ENCODE results near the gene IGFL4. TPM values are rescaled to one million over a fixed set of nuclear protein-coding genes. Genes with fewer than 3 reads are reported as not detected.

Gene IGFL4
- total and polyA plus RNA-seq, 2 donors from 2014 or later, result not detected

DNA sequence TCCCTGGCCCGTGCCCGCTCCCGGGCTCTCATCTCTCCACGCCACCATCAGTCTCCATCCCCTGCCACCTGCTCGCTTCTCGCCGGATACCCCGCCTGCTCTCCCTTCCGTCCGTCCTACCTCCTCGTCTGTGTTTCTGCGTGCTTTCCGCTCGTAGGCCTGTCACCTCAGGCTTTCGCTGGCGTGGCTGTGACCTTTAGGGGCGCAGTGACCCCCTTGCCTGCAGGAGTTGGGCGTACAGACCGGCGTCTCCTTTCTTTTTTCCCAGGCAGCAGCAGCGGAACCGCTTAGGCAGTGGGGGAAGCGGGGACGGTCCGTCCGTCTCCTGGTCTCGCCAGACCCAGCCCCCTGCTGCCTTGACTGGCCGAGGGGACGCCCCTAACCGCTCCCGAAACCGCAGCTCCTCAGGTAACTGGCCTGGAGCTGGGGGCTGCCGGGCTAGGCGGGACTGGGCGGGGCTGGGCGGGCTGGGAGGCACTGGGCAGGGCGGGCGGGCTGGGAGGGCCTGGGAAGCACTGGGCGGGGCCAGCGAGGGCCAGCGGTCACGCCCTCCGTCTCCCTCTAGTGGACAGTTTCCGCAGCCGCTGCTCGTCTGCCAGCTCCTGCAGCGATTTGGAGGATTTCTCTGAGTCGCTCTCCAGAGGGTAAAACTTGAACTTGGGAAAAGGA, 24.2 kb downstream of the IGFL4 start:
- no peak for FAIRE-seq
- H3K27ac ChIP-seq (ENCODE audit: low read depth in 2 of 2, low read length in 2 of 2), result no peak overlapping the region

GRCh38 chr19:46015687-46016425, 24.9 kb downstream of the IGFL4 start:
- intact Hi-C loops (cut with DNase I), result no loop called here
- FAIRE-seq, result no peak

More for the DNA sequence above, 24.2 kb downstream of the IGFL4 start:
- Histone ChIP-seq H3K9ac (ENCODE audit: low read length in 3 of 3) (peak overlapping the region in 1 of 3 donors; percentile 65), H3K4me1 (ENCODE audit: control insufficient read depth in 2 of 3, insufficient read depth in 2 of 3, low read depth in 1 of 3, low read length in 3 of 3) (peaks cover 0 to 16% (median 0%) of the 10 kb centered on the region in 3 donors), H3K27me3 (ENCODE audit: control insufficient read depth, insufficient read depth, low read length) (peaks cover 7% of the 10 kb centered on the region), H3K4me3 (ENCODE audit: low read length in 3 of 3) (peak overlapping the region; percentile 44 to 77 (median 65)), H3K36me3 (ENCODE audit: control insufficient read depth in 2 of 3, insufficient read depth in 3 of 3, low read length in 3 of 3) (no peaks in the 10 kb centered on the region), H3K9me3 (ENCODE audit: control insufficient read depth in 2 of 3, insufficient read depth in 1 of 3, low read length in 3 of 3) (no peaks in the 10 kb centered on the region)
- intact Hi-C loops (cut with DNase I), result no loop called here
- peak; percentile 83 for TF ChIP-seq CTCF (IDR thresholded peaks at IDR 0.05; ENCODE audit: borderline replicate concordance, extremely low read depth, insufficient read depth)
- peak; percentile 88 to 91 (median 90) for DNase-seq

DNA sequence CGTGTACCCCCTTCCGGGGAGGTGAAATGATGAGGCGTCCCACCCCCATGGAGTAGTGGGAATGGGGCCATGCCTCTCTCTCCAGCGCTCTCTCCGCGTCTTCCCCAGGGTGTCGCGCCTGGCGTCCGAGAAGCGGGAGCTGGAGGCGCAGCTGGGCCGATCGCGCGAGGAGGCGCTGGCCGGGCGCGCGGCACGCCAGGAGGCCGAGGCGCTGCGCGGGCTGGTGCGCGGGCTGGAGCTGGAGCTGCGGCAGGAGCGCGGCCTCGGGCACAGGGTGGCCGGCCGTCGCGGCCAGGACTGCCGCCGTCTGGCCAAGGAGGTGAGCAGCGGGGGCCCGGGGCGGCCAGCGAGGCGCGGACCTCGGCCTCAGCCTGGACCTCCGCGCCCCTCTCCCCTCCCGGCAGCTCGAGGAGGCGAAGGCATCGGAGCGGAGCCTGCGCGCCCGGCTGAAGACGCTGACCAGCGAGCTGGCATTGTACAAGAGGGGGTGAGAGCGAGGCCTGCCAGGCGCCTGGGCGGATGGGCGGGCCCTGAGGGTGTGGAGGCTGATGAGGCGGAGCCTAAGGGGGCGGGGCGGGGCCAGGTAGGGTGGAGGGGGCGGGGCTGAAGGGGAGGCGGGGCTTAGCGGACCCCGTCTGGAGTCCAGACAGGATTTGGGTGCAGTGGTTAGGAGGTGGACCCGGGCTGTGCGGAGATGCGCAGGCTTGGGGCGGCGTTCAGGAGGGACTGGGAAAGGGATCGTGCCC, 25.7 kb downstream of the IGFL4 start:
- Histone ChIP-seq H3K9me3 (ENCODE audit: control insufficient read depth in 2 of 3, insufficient read depth in 1 of 3, low read length in 3 of 3) (no peaks in the 10 kb centered on the region), H3K27me3 (ENCODE audit: control insufficient read depth, insufficient read depth, low read length) (peaks cover 7% of the 10 kb centered on the region), H3K27ac (ENCODE audit: low read depth in 2 of 2, low read length in 2 of 2) (no peak overlapping the region), H3K36me3 (ENCODE audit: control insufficient read depth in 2 of 3, insufficient read depth in 3 of 3, low read length in 3 of 3) (no peaks in the 10 kb centered on the region), H3K4me3 (ENCODE audit: low read length in 3 of 3) (peak overlapping the region in 1 of 3 donors; percentile 39), H3K4me1 (ENCODE audit: control insufficient read depth in 2 of 3, insufficient read depth in 2 of 3, low read depth in 1 of 3, low read length in 3 of 3) (peaks cover 0 to 16% (median 0%) of the 10 kb centered on the region in 3 donors), H3K9ac (ENCODE audit: low read length in 3 of 3) (peak overlapping the region in 1 of 3 donors; percentile 35)
- intact Hi-C loops (cut with DNase I), result no loop called here
- no peak for TF ChIP-seq CTCF (IDR thresholded peaks at IDR 0.05; ENCODE audit: borderline replicate concordance, extremely low read depth, insufficient read depth)
- no peak for FAIRE-seq
- peak; percentile 83 to 92 (median 89) for DNase-seq

More at GRCh38 chr19:46015687-46016425, 24.9 kb downstream of the IGFL4 start:
- Histone ChIP-seq H3K27me3 (ENCODE audit: control insufficient read depth, insufficient read depth, low read length) (peaks cover 7% of the 10 kb centered on the region), H3K4me1 (ENCODE audit: control insufficient read depth in 2 of 3, insufficient read depth in 2 of 3, low read depth in 1 of 3, low read length in 3 of 3) (peaks cover 0 to 16% (median 0%) of the 10 kb centered on the region in 3 donors), H3K9ac (ENCODE audit: low read length in 3 of 3) (peak overlapping the region in 1 of 3 donors; percentile 24), H3K36me3 (ENCODE audit: control insufficient read depth in 2 of 3, insufficient read depth in 3 of 3, low read length in 3 of 3) (no peaks in the 10 kb centered on the region), H3K9me3 (ENCODE audit: control insufficient read depth in 2 of 3, insufficient read depth in 1 of 3, low read length in 3 of 3) (no peaks in the 10 kb centered on the region), H3K27ac (ENCODE audit: low read depth in 2 of 2, low read length in 2 of 2) (no peak overlapping the region), H3K4me3 (ENCODE audit: low read length in 3 of 3) (peak overlapping the region in 2 of 3 donors; percentile 65 to 77)
- peak in 1 of 5 donors; percentile 63 for DNase-seq
- TF ChIP-seq CTCF (IDR thresholded peaks at IDR 0.05; ENCODE audit: borderline replicate concordance, extremely low read depth, insufficient read depth), result no peak
